ENCODE measurements around the gene GUCD1.

- no peak for TF ChIP-seq CTCF (conservative IDR thresholded peaks at IDR 0.05; ENCODE audit: low read length)
- TF ChIP-seq EZH2phosphoT487 (IDR thresholded peaks at IDR 0.05; ENCODE audit: borderline replicate concordance, low read depth, low read length) = no peak
These were observed 40.3 kb upstream of the GUCD1 start for GRCh38 chr22:24595228-24595627.

Measured in OCI-LY7 (cell line).